Suppressor macrophage treated with lipopolysaccharide for 4 hours (primary cell): ENCODE results near the gene EYA2.

Experiments used
- DNase-seq: peaks from one replicate; pipeline ENCODE4 v3.0.0-alpha.2; 2020

EYA2 gene

DNA sequence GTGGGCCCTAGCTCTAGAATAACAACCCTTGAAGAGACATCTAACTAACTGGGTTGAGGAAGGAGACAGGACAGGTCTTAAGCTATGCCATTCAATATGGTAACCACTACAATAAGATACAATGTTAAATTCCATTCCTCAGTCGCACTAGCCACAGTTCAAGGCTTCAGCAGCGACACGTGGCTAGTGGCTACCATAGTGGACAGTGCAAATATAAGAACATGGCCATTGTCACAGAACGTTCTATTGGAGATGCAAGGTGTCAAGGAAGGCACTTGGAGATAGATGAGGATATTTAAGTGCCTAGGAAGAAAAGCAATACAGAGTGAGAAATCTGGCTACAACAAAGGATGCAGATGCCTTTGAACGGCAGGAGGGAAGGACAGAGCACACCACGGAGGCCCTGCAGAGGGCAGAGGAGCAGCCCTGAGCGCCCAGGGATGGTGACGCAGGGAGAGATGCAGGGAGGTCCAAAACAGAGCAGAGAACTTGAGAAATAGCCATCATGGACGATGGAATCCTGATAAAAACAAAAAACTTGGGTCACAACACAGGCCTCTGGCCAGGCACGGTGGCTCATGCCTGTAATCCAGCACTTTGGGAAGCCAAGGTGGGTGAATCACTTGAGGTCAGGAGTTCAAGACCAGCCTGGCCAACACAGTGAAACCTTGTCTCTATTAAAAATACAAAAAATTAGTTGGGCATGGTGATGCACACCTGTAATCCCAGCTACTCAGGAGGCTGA, 321.2 kb downstream of the EYA2 start:
- DNase-seq, result no peak

DNA sequence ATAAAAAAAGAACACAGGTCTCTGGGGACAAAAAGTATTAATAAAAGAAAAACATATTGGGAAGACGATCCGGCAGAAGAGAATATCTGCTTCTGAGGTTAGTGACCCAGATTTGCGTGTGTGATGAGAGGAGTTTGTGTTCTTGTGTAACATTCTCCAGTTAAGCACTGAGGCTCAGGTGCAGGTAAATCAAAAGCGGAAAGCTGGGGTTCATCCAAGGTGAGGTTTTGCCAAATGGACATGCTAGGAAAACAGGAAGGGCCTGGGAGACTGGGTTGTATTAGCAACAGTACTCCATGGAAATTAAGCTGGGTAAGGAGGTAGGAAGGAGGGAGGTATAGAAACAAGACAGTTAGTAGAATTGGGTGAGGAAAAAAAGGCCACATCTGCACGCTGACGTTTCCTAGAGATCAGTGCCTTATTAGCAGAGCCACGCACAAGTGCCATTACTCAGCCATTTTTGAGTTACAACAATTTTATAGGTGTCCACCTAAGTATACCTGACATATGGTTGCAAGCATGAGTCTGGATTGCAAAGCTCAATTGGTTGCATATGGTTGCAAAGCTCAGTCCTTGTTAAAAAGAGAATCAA, 322.3 kb downstream of the EYA2 start:
- DNase-seq, result no peak

DNA sequence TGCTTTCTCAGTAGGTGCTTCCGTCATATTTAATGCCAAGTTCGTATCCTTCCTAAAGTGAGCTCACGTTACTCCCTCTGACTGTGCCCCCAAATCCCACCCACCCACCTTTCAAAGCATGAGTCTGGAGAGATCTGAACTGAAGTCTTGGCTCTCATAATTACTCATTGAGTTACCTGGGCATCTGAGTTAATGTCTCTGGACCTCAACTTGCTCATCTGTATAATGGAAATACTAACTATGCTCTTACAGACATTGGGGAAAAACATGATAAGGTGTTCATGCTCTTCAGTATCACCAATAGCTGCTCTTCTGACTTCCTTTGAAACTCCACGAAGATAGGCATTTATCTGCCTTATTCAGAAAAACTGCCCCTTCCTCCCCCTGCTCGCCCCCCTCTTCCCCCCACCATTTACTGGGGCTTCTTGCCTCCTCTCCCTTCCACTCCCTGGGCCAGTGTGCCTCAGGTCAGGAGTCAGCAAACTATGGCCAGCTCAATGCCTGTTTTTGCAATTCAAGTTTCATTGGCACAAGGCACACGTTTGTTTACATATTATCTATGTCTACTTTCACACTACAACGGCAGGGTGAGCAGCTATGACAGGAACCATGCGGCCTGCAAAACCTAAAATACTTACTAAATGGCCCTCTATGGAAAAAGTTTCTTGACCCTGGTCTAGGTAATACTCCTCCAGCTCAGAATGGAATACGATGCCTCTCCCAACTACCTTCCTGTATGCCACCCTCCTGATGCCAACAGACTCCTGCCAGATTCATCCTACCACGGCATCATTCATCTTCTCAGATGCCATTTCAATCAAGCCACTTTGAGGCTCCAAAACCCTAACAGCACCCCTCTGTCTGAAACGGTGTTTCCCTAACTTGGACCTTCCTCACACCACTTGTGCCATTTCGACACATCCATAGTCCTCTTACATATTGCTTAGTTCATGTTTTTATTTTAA, 323.1 kb downstream of the EYA2 start:
- DNase-seq, result no peak

DNA sequence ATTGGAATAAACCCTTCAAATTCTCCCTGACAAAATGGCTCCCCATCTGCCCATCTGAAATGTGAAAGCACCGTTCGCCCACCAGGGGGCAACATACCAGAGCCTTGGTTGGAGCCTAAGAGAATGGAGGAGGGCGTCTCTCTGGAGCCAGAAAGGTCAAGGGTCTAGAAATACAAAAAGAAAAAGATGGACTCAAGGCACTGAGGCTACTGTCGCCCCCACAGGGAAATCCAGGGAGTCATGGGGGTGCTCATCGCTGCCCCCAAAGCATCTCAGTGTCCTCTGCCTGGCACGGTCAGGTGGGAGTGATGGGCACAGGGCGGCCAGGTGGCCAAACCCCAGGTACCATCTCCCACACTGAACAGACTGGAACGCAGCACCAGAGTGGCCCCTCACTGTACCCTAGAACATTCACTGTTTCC, 325.5 kb downstream of the EYA2 start:
- DNase-seq, result peak; percentile 49

DNA sequence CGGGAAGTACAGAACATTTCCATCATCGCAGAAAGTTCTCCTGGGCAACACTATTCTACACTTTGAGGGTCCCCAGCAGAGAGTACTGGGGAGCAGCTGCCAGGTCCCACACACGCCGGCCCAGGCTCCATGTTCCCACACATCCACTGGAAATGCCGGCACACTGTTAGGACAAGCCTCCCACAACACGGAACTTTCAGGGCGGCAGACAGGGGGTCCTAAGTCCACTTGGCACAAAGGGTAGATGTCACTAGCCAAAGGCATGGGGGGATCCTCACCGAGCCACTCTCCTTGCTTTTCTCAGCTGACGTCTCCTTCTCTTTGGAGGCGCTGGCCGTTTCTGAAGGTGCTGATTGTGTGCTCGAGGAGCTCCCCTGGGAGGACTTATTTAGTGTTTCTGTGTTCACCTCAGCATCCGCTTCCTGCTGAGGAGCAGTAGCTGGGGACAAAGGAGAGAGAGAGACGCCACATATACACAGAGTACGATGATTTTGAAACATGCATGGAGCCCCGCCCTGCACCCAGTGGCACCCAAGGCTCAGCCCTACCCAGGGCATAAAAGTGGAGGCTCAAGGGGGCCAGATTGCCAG, 326.5 kb downstream of the EYA2 start:
- DNase-seq, result no peak

DNA sequence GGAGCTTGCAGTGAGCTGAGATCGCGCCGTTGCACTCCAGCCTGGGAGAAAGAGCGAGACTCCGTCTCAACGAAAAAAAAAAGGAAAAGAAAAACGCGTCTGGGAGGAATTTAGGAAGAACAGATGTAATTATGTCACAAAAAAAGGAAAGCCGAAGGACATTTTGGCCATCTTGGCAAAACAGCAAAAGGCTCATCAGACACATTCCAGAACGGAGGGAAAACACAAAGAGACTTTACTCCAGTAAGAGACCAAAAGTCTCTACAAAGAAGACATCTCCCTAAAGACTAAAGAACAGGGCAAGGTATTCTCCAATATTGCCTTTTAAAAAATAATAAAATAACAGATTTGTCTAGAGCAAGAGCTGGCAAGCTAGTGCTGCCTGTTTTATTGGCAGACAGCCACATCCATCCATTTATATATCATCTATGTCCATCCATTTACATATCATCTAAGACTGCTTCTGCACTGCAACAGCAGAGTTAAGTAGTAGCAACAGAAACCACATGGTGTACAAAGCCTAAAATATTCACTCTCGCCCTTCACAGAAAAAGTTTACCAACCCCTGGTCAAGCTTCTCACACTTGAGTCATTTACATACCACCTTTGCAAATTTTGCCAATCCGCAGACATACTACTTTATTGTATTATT, 328.0 kb downstream of the EYA2 start:
- no peak for DNase-seq

DNA sequence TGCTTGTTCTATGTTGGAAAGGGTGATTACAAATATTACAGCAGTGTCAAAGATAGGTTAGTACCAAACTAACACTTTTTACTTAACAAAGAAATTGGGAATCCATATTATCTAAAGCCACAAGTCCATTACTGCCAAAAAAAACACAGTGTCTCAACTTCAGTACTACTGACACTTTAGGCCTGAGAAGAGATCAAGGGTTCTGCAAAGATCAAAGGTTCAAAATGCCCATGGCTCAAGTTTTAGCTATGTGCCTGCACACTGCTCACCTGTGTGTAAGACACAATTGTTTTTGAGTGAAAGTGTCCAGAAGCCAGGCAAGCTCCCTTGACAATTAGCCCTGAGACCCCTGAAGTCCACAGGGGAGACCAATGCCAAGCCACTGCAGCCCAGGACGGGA, 329.3 kb downstream of the EYA2 start:
- no peak for DNase-seq

DNA sequence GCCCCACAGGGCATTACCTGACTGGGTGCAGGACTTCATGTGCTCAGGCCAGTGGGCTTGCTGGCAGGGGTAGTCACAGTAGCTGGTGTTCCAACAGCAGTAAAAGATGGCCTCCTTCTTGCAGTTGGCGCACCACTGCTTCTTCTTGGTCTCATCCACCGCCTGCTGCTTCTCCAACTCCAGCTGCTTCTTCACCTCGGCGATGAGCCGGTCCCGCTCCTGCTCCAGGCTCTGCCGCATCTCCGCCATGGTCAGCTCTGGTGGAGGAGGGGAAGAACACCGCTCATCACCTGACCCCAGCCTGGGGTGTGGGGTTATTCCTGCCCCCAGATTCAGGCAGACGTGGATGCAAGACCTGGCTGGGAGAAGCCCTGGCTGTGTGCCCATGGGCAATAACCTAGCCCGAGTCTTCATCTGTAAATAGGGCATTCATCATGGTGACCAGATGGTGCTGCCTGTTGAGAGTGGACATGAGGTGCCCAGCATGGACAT, 329.7 kb downstream of the EYA2 start:
- no peak for DNase-seq

DNA sequence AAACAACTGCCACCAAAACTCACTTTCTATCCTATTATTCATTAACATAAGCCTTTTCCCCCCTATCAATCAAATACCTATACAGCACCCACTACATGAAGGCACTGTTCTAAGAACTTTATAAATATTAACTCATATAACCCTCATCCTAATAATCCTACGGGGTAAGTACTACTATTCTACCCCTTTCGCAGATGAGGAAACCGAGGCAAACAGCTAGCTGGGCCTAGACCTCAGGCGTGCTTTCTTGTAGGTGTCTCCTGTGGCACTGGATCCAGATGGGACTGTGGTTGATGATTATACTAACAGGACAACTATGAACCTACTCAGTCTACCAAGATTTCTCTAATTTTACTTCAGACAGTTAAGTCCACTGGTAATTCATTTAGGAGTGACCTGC, 330.2 kb downstream of the EYA2 start:
- no peak for DNase-seq

DNA sequence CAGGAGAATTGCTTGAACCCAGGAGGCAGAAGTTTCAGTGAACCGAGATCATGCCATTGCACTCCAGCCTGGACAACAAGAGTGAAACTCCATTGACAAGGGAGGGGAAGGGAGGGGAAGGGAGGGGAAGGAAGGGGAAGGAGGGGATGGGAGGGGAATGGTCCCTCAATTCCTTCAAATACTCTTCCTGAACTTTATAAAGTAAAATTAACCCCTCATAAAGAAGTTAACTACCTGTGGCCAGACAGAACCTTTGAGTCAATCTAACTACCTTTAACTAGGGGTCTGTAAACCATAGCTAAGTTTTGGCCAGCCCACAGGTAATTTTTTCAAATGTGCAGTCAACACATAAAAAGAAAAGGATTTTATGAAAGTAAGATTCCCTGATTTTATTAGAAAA, 330.8 kb downstream of the EYA2 start:
- no peak for DNase-seq

DNA sequence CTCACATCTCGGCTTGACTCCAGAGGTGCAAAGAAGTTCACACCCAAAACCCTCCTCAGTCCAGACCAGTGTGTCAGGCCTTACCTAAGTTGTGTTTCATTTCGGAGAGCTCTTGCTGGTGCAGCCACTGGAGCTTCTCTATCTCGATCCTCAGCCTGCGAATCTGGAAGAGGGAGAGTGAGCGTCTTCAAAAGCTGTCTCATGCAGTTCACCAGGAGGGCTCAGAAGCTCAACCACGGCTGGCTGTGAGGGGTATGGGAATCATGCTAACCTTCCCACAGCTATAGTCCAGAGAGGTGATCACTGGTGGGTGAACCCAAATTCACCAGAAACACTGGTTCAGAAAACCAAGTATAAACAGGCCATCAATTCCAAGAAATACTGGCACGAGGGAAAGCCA, 332.5 kb downstream of the EYA2 start:
- no peak for DNase-seq

DNA sequence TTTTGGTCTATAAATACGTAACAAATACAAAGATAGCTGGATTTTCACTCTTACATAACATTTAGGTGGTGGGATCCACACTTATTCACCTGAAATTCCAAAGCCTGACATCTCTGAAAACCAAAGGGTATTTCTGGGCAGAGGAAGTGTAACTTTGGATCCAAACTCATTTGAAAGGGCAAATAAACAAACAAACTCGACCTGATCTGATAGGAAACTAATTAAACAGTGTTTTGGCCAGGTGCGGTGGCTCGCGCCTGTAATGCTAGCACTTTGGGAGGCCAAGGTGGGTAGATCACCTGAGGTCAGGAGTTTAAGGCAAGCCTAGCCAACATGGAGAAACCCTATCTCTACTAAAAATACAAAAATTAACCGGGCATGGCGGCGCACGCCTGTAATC, 332.9 kb downstream of the EYA2 start:
- no peak for DNase-seq

DNA sequence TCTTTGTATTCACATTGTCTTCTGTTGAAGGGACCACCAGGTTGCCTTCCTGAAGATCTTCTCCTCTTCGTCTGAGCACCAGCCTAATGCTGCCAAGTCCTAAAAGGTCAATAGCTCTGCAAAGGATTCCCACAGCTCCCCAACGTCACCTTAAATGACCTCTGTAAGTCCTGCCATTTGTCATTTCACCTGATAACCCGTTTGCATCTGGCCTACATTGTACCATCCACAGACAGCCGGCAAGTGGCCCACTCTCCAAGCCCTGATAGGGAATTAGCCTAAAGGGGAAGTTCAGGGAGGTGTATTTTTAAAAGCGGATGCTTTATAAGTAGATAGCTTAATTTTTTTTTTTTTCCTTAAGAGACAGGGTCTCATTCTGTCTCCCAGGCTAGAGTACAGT, 334.0 kb downstream of the EYA2 start:
- DNase-seq, result no peak

DNA sequence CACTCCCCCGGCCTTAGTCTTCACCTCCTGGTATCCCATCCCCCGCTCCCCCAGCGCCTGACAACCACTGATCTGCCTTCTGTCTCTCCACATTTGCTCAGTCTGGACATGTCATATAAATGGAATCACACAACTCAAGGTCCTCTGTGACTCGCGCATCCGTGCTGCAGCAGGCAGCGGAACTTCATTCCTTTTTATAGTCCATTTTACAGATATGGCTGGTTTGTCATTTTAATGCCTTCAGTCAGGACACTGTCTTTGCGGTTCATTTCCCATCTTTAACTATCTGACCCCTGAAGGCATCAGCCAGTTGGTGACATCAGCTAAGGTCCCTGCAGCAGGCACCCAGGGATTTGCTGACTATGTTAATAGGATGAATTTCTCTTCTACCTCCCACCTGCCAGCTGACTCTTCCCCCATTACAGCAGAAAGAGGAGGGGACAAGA, 336.2 kb downstream of the EYA2 start:
- no peak for DNase-seq

DNA sequence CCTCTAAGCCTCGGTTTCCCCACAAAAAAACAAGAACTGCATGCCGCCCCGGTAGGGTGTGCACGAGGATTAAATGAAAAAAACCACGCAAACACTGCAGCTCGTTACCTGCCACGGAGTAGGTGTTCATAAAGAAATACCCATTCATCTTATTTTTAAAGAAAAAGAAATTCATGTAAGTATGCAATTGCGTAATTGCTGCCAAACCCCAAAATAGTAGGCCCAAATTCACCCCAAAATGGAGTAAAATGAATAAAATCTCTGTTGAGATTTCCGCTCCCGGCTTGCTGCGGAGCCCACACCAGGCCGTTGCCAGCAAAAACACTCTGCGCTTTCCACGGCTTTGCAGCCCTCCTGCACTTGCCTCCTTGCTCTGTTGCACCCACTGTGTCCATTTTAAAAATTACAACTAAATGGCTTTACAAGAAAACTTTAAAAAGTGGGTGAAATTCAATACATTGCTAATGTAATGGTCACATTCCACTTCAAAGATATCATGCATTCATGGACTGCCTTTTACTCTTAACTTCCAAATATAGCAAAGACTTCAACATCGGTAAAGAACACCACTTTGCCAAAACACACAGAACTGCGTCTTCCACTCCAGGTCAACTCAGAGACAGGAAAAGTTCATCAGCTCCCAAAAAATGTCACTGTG, 336.9 kb downstream of the EYA2 start:
- DNase-seq, result no peak

DNA sequence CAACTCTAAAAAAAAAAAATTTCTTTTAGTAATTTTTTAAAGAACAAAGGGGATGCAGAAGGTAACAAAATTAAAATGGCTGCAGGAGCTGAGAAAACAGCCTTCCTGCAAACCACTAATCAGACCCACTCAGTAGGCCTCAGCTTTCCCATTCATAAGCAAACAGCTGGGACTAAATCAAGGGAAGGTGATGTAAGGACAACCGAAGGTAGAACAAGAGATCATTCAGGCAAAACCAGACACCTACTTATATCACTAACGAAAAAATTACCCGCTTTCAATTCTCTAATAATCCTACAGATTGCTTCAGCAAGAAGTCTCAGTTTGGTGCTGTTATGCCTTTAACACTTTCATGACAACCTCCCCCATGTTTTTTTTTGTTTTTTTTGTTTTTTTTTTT, 337.9 kb downstream of the EYA2 start:
- no peak for DNase-seq

DNA sequence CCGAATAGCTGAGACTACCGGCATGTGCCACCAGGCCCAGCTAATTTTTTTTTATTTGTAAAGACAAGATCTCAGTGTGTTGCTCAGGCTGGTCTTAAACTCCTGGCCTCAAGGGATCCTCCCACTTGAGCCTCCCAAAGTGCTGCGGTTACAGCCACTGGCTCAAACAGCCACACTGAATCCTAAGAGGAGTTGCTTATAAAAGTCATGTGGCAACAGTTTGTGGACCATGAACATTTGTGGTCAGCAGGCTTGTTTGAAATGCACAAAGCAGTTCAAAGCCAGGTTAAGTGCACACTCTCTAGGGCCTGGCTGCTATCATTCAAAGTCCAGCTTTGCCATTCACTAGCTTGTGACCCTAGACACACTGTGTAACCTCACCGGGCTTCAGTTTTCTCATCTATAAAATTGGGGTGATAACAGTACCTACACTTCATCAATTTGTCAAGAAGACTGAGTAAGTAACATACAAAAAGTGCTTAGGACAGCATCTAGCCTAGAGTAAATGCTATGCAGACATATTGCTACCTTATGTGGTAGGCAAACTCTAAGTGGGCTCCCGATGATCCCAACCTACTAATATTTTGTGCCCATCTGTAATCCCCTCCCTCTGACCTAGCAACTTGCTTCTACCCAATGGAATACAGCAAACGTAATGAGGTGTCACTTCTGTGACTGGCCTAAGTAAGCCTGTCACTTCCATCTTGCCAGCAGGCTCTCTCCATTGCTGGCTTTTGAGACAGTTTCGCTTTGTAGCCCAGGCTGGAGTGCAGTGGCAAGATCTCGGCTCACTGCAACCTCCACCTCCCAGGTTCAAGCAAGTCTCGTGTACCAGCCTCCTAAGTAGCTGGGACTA, 338.9 kb downstream of the EYA2 start:
- DNase-seq, result no peak

DNA sequence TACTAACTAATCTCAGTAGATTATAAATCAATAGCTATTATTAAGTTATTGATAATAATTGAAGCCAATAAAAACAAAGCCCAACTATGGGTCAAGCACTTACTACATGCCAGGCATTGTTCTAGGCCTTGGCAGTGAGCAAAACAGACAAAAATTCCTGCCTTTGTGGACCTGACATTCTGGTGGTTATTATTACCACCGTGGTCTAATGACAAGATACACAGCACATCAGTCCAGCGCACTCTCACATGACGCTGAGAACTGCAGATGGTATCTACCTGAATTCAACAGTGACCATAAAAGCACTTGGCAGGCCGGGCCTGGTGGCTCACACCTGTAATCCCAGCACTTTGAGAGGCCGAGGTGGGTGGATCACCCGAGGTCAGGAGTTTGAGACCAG, 340.5 kb downstream of the EYA2 start:
- no peak for DNase-seq

DNA sequence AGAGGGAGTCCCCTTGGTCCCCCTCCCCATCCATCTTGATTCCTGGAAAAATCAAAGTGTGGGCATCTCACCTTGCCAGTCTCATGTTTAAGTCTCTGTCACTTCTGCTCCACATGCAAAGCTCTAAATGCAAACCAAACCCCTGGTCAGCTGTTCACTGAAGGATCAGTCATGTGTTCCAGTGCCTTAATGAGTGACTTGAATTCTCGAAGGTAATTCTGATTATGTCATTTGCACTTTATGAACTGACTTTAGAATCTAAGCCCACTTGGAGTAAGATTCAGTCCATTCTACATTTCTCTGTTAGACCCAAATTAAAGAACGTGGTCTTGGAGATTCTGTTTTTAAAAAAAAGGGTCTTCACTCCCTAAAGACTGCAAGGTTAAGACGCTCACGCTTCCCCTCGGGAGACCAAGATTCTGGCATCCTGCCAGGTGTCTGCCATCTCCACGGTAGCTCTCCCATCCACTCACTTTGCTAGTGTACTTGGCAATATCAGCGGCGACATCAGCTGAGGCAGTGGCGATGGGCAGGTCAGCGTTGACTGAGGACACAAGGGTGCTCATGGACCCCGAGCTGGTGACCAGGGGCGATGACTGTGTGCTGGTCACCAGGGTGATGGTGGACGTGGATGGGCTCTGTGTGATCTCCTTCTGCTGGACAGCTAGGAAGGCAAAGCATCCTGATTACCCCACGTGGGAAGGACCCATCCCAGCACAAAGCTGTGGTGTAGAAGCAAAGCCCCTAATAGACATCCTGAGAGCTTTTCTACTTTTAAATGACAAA, 341.4 kb downstream of the EYA2 start:
- DNase-seq, result no peak

DNA sequence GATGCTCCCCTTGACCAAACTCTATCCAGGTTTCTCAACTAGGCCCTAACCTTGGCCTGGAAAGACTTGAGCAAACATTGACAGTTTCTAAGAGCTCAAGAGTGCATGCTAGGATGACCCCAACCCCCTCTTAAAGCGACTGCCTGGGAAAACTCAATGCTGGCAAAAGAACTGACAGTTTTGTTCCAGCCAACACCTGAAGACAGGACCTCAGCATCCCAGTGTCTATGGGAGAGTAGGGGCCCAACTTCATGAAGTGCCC, 341.9 kb downstream of the EYA2 start:
- no peak for DNase-seq

DNA sequence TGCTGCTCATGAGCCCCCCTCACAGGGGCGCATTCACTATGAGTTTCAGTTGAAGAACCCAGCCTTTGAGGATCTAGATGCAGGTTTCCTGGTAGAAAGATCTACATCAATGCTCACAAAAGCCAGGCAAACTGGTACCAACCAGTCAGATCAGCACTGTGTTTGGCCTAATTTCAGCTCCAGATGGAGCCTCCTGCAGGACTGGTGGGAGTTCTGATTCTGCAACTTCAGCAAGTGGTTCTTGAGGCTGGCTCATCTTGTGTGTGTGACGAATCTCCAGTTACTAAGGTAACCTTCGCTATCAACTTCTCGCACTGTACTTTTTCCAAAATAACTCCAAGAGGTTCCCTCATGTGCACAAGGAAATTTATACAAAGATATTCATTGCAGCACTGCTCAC, 343.1 kb downstream of the EYA2 start:
- DNase-seq, result no peak
